Stimulated activated CD4-positive, alpha-beta T cell treated with anti-CD3 and anti-CD28 coated beads, Interleukin-1b, Interleukin-23, amount 100 ng/mL, for 1 hour (primary cell): ENCODE data around the gene AGR3.

ENCODE experiments used
- DNase-seq, 2 donors: peaks; one replicate each; pipeline ENCODE4 v3.0.0-alpha.2; 2020; ENCODE audit warnings: low read depth in 2 of 2

Gene AGR3

GRCh38 chr7:16838386-16838785 lies 43.4 kb downstream of the AGR3 start:
- DNase-seq: no peak

GRCh38 chr7:16836481-16836880 lies 45.3 kb downstream of the AGR3 start:
- no peak for DNase-seq

- DNase-seq: no peak
These were observed 48.4 kb downstream of the AGR3 start for GRCh38 chr7:16833373-16833772.

GRCh38 chr7:16826060-16826459 lies 55.7 kb downstream of the AGR3 start:
- no peak for DNase-seq

- DNase-seq: no peak
These were observed 59.8 kb downstream of the AGR3 start for GRCh38 chr7:16822029-16822428.

GRCh38 chr7:16818732-16819131 lies 63.1 kb downstream of the AGR3 start:
- DNase-seq: no peak

GRCh38 chr7:16817536-16817935 lies 64.2 kb downstream of the AGR3 start:
- DNase-seq: no peak

GRCh38 chr7:16816824-16817223 lies 65.0 kb downstream of the AGR3 start:
- no peak for DNase-seq

- DNase-seq: no peak
These were observed 66.8 kb downstream of the AGR3 start for GRCh38 chr7:16815001-16815400.

GRCh38 chr7:16813232-16813616 lies 68.6 kb downstream of the AGR3 start:
- no peak for DNase-seq

GRCh38 chr7:16812542-16813231 lies 69.1 kb downstream of the AGR3 start:
- DNase-seq: no peak

- DNase-seq: no peak
These were observed 70.2 kb downstream of the AGR3 start for GRCh38 chr7:16811551-16811950.

GRCh38 chr7:16810573-16810972 lies 71.2 kb downstream of the AGR3 start:
- no peak for DNase-seq

- no peak for DNase-seq
These were observed 71.7 kb downstream of the AGR3 start for GRCh38 chr7:16810112-16810511.
